AG09309 (cell line): ENCODE results near the gene PYGB.

Experiments used
- DNase-seq: peaks from one replicate; pipeline ENCODE4 v3.0.0-alpha.2; 2010; ENCODE audit warnings: low read depth
- H3K4me3 ChIP-seq: 2 replicates; pipeline ENCODE4 v1.5.1; 2011; ENCODE audit warnings: mild to moderate bottlenecking, low read depth, low read length, moderate library complexity; ENCODE audit not compliant: control insufficient read depth
- TF ChIP-seq, protein P1 (sequence below): IDR thresholded peaks from 2 replicates; pipeline ENCODE4 v1.5.1; 2011; ENCODE audit warnings: mild to moderate bottlenecking, low read depth, low read length, inconsistent platforms; ENCODE audit not compliant: insufficient read depth, control insufficient read depth; ENCODE audit errors: missing control alignments

Gene PYGB

DNA sequence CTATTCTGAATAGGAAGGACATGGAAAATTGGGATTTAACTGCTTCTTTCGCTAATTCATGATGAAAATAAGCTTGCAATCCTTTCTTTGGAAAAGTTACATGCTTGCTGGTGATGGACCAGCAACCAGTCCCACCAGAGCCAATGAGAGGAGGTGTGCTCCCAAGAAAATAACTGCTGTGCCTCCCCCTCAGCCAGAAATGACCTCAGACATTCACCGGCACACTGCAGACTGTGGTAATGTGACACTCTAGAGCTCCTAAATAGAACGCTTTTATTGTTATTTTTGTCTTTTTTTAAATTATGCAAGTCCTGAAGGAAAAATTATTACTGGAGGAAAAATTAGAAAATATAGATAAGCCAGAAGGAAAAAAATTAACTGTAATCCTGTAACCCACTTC, 2.6 kb downstream of the PYGB start:
- no peak for DNase-seq
- no peak overlapping the region; the same call in 1 of the 2 replicates for H3K4me3 ChIP-seq
- TF ChIP-seq, protein P1, sequence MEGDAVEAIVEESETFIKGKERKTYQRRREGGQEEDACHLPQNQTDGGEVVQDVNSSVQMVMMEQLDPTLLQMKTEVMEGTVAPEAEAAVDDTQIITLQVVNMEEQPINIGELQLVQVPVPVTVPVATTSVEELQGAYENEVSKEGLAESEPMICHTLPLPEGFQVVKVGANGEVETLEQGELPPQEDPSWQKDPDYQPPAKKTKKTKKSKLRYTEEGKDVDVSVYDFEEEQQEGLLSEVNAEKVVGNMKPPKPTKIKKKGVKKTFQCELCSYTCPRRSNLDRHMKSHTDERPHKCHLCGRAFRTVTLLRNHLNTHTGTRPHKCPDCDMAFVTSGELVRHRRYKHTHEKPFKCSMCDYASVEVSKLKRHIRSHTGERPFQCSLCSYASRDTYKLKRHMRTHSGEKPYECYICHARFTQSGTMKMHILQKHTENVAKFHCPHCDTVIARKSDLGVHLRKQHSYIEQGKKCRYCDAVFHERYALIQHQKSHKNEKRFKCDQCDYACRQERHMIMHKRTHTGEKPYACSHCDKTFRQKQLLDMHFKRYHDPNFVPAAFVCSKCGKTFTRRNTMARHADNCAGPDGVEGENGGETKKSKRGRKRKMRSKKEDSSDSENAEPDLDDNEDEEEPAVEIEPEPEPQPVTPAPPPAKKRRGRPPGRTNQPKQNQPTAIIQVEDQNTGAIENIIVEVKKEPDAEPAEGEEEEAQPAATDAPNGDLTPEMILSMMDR, result no peak

DNA sequence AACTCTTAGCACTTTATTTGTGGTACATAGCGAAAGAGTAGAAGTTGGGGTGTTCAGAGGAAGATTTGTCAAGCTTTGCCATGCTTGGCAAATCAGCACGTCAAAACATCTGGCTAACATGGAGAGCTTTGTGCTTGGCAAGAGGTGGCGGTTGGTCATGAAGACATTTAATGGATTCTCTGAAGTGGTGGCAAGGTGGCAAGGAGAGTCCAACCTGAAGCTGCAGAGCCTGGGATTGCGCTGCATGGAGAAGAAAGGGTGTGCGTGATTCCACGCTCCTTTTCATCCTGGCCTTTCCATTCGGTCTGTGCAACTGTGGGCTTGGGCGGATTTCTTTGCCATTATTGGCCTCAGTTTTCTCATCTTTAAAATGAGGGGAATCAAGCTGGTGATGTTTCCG, 3.1 kb downstream of the PYGB start:
- TF ChIP-seq, protein P1, result no peak
- no peak for DNase-seq
- H3K4me3 ChIP-seq, result no peak overlapping the region

DNA sequence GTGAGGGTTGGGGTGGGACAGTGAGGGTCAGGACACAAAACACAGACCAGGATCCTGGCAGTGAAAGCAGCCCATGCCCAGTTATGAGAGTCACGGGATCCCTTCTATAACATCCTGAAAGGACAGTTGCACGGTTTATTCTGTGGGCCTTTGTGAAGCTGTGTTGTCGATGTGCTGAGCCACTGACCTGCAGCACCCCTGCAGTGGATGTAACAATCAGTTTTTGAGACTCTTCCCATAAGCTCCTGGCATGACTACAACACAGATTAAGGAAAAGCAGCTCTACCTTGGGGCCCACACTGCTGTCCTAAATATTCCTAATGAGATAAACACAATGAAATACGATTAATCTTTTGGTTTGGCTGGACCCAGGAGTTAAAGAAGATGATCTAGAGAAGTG, 3.7 kb downstream of the PYGB start:
- TF ChIP-seq, protein P1, result no peak
- DNase-seq, result no peak
- no peak overlapping the region for H3K4me3 ChIP-seq

DNA sequence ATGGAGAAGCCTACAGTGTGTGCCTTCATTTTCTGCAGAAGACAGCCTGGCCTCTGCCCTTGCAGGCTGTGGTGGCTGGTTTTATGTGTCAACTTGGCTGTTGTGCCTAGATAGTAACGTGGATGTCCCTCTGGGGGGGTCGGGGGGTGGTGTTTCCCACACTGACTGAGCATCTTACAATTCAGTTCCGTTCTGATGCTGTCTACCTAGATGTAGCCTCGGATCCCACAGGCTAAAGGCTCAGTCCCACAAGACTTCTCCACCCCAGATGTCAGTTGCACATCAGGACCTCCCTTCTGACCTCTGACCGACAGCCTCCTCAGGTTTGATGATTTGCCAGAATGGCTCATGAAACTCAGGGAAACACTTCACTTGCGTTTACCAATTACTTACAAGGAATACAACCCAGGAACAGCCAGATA, 4.4 kb downstream of the PYGB start:
- TF ChIP-seq, protein P1, result no peak
- no peak overlapping the region for H3K4me3 ChIP-seq
- no peak for DNase-seq

DNA sequence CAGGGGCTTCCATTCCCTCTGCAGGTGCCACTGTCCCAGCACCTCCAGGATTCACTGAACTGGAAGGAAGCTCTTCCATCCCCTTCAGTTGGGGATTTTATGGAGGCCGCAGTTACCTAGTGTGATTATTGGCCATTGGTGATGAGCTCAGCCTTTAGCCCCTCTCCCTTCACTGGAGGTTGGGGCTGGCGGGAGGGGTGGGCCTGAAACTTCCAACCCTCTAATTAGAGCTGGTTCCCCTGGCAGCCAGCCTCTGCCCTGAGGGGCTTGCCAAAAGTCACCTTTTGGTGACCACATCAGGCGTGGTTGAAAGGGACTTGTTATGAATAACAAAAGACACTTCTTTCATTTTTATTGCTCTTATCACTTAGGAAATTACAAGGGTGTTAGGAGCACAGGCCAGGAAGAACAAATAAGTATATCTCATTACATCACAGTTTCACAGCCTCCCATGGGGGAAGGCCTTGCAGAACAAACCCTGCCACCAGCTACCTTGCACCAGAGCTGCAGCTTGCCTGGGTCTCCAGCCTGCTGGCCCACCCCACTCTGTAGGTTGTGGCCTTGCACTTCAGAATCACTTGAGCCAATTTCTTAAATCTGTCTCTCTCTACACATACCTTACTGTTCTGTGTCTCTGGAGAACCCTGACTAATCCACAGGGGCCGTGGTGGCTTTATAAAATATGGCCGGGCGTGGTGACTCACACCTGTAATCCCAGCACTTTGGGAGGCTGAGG, 5.0 kb downstream of the PYGB start:
- no peak for DNase-seq
- TF ChIP-seq, protein P1, result no peak
- H3K4me3 ChIP-seq, result no peak overlapping the region

DNA sequence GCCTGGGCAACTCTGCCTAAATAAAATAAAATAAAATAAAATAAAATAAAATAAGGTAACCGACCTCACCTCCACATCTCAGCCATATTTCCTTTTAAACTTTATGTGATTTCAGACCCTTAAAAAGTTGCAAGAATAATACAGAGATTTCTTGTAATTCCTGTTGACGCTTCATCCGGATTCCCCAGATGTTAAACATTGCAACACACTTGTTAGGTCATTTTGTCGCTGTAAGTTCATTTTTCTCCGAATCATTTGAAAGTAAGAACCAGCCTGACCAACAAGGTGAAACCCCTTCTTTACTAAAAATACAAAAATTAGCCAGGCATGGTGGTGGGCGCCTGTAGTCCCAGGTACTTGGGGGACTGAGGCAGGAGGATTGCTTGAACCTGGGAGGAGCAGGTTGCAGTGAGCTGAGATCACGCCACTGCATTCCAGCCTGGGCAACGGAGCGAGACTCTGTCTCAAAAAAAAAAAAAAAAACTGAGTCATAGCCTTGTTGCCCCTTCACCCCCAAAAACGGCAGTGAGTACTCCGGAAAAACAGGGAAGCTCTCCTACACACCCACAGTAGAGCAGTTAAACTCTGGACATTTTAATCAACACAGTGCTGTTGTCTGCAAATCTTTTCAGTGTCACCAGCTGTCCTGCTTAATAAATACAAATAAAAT, 5.9 kb downstream of the PYGB start:
- TF ChIP-seq, protein P1, result no peak
- no peak for DNase-seq
- no peak overlapping the region for H3K4me3 ChIP-seq
